B cell (primary cell): ENCODE data around the gene DNAI1.

ENCODE experiments used
- EZH2 ChIP-seq: IDR thresholded peaks from 2 replicates; pipeline ENCODE4 v1.6.1; 2012; ENCODE audit warnings: borderline replicate concordance, low read depth, mild to moderate bottlenecking, moderate library complexity, low read length; ENCODE audit not compliant: insufficient read depth, poor library complexity, severe bottlenecking
- TF ChIP-seq, protein P1 (sequence below): fragments of 200-600 bp; IDR thresholded peaks from one replicate; pipeline ENCODE4 v1.8.0; 2022; ENCODE audit warnings: antibody characterized with exemption, mild to moderate bottlenecking

DNA sequence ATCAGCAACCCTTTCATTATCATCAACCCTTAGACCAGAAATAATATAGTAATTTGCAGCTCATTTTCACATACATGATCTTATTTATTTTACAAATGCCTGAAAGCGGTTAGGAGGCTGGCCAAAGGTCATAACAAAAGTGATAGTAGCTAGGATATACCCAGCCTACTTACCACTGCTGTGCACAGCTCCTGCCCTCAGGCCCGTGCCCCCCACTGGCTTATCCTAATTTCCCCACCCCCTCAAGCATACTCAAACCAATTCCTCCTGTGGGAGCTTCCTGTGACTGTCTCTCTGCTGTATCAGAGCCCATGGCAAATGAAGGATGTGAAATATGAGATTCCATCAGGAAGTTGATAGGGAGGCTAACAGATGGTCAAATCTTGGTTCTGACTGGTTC, 15.1 kb upstream of the DNAI1 start:
- TF ChIP-seq, protein P1, sequence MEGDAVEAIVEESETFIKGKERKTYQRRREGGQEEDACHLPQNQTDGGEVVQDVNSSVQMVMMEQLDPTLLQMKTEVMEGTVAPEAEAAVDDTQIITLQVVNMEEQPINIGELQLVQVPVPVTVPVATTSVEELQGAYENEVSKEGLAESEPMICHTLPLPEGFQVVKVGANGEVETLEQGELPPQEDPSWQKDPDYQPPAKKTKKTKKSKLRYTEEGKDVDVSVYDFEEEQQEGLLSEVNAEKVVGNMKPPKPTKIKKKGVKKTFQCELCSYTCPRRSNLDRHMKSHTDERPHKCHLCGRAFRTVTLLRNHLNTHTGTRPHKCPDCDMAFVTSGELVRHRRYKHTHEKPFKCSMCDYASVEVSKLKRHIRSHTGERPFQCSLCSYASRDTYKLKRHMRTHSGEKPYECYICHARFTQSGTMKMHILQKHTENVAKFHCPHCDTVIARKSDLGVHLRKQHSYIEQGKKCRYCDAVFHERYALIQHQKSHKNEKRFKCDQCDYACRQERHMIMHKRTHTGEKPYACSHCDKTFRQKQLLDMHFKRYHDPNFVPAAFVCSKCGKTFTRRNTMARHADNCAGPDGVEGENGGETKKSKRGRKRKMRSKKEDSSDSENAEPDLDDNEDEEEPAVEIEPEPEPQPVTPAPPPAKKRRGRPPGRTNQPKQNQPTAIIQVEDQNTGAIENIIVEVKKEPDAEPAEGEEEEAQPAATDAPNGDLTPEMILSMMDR: no peak
- no peak for TF ChIP-seq EZH2
